ENCODE measurements around the gene ETS1.

GRCh38 chr11:128447233-128447632 is 140.1 kb downstream of the ETS1 start:
- no peak for TF ChIP-seq POLR2AphosphoS5 (IDR thresholded peaks at IDR 0.05; ENCODE audit: borderline replicate concordance, low read depth, low read length)
- TF ChIP-seq EZH2 (IDR thresholded peaks at IDR 0.05), result no peak
- TF ChIP-seq FOXP2 (optimal IDR thresholded peaks at IDR 0.05; ENCODE audit: control extremely low read depth, extremely low read length, insufficient read depth), result no peak

Data from SK-N-MC (cell line).